Measurements from ENCODE around the gene ABLIM1.

GRCh38 chr10:114624951-114625780 lies 32.9 kb downstream of the ABLIM1 start:
- TF ChIP-seq CTCF (IDR thresholded peaks at IDR 0.05) (no peak), ZFX (IDR thresholded peaks at IDR 0.05; ENCODE audit: borderline replicate concordance) (no peak)

Measured in 22Rv1 (cell line).